Motor neuron (in vitro differentiated cells): ENCODE measurements around the gene CDH12. TPM values are rescaled to one million over a fixed set of nuclear protein-coding genes. Genes with fewer than 3 reads are reported as not detected.

ENCODE experiments used
- ATAC-seq, 8 experiments: fragments of 200-7000 bp; cut with Tn5 transposase; replicated peaks in 6 of 8; 2 replicates each; pipeline ENCODE4 v1.8.0; 2021; ENCODE audit warnings: mild to moderate bottlenecking in 8 of 8, moderate library complexity in 8 of 8
- H3K27ac ChIP-seq, 2 donors: fragments of 250-450 bp; sonication (Bioruptor Pico); 2 replicates each; pipeline ENCODE4 v1.9.0; 2021; ENCODE audit warnings: antibody characterized with exemption in 2 of 2, mild to moderate bottlenecking in 2 of 2, moderate library complexity in 1 of 2
- H3K4me1 ChIP-seq, 2 donors: fragments of 250-450 bp; sonication (Bioruptor Pico); replicated peaks in 1 of 2; 2 replicates each; pipeline ENCODE4 v1.6.1; 2021; ENCODE audit warnings: antibody characterized with exemption in 2 of 2, mild to moderate bottlenecking in 2 of 2, moderate library complexity in 1 of 2
- H3K4me3 ChIP-seq, 5 donors: fragments of 250-450 bp; sonication (Bioruptor Pico); 2 replicates each; pipeline ENCODE4 v1.9.0; 2021; ENCODE audit warnings: antibody characterized with exemption in 5 of 5, mild to moderate bottlenecking in 5 of 5, moderate library complexity in 4 of 5
- WGBS, 10 experiments: fragments of 450-650 bp; shearing (Covaris generic); methylation state at CpG; one replicate each; pipeline ENCODE4 v1.0.0; 2022; 5-methylcytosine and 5-hydroxymethylcytosine counted together
- in situ Hi-C, 9 experiments: fragments of 400-800 bp; cut with MboI; loops; one replicate each; pipeline ENCODE4 v1.15.0; 2021; ENCODE audit warnings: low sequenced_read_pairs in 9 of 9, low pct_unique_long_range_greater_than_20kb in 2 of 9; ENCODE audit not compliant: unreplicated experiment in 9 of 9
- total RNA-seq, 8 experiments: library from RNA; unstranded; fragments of 300-600 nt; gene quantifications; 2 replicates each; pipeline versions ENCODE4 v1.2.3 to v1.2.4, GENCODE V29; 2022

The CDH12 gene
- total RNA-seq, 8 experiments from 2014 or later: 1.6 to 30.5 (median 23.7) TPM; not detected in 3

GRCh38 chr5:21776466-21776865, 1076.7 kb downstream of the CDH12 start:
- in situ Hi-C loops: no loop called here
- H3K4me3 ChIP-seq: no peak overlapping the region
- ATAC-seq: no peak

GRCh38 chr5:21774801-21775200, 1078.3 kb downstream of the CDH12 start:
- in situ Hi-C loops: no loop called here
- 40 to 91% (median 76%) methylated on average over 1 of the region's 1 CpG; no CpG with 5 or more reads in 4 of the 10 experiments for WGBS, 10 experiments
- Histone ChIP-seq H3K27ac (no peak overlapping the region), H3K4me3 (no peak overlapping the region), H3K4me1 (no peaks in the 10 kb centered on the region)
- peak in 1 of 8 experiments; percentile 57 for ATAC-seq

More at GRCh38 chr5:21776466-21776865, 1076.7 kb downstream of the CDH12 start:
- no peak overlapping the region for H3K27ac ChIP-seq
- no peaks in the 10 kb centered on the region for H3K4me1 ChIP-seq
- 40 to 100% (median 79%) methylated on average over 1 to 3 of the region's 3 CpGs; no CpG with 5 or more reads in 2 of the 10 experiments for WGBS, 10 experiments

- Histone ChIP-seq H3K4me1 (no peaks in the 10 kb centered on the region), H3K27ac (no peak overlapping the region), H3K4me3 (no peak overlapping the region)
- in situ Hi-C loops: no loop called here
- 0 to 100% (median 72%) methylated on average over 1 to 2 of the region's 2 CpGs; no CpG with 5 or more reads in 1 of the 10 experiments for WGBS, 10 experiments
- no peak for ATAC-seq
Measured at GRCh38 chr5:21774281-21774680, 1078.9 kb downstream of the CDH12 start.

GRCh38 chr5:21773456-21773855, 1079.7 kb downstream of the CDH12 start:
- WGBS, 10 experiments: 11 to 98% (median 57%) methylated on average over 1 to 3 of the region's 3 CpGs; no CpG with 5 or more reads in 4 of the 10 experiments
- H3K4me3 ChIP-seq: no peak overlapping the region
- no peaks in the 10 kb centered on the region for H3K4me1 ChIP-seq
- in situ Hi-C loops: no loop called here
- H3K27ac ChIP-seq: no peak overlapping the region
- no peak for ATAC-seq

GRCh38 chr5:21765406-21765805, 1087.7 kb downstream of the CDH12 start:
- H3K4me3 ChIP-seq: no peak overlapping the region
- WGBS, 10 experiments: 0 to 80% (median 24%) methylated on average over 1 of the region's 1 CpG

DNA sequence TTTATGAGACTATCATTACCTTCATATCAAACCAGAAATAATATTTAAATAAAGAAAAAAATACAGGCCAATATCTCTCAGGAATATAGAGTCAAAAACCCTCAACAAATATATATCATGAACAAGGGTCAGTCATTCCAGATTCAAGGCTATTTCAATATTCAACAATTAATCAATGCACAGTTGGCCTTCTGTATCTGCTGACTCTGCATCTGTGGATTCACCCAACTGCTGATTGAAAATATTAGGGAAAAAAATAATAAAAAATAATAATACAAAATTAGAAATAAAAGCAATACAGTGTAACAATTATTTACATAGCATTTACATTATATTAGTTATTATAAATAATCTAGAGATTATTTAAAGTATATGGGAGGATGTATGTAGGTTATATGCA, 1114.0 kb downstream of the CDH12 start:
- in situ Hi-C loops: no loop called here
- no peak overlapping the region for H3K27ac ChIP-seq
- no peak for ATAC-seq
- no peaks in the 10 kb centered on the region for H3K4me1 ChIP-seq
- H3K4me3 ChIP-seq: no peak overlapping the region

More at GRCh38 chr5:21765406-21765805, 1087.7 kb downstream of the CDH12 start:
- in situ Hi-C loops: no loop called here
- no peak for ATAC-seq
- H3K27ac ChIP-seq: no peak overlapping the region
- H3K4me1 ChIP-seq: no peaks in the 10 kb centered on the region

- Histone ChIP-seq H3K4me3 (no peak overlapping the region), H3K27ac (no peak overlapping the region), H3K4me1 (no peaks in the 10 kb centered on the region)
- WGBS, 10 experiments: 0 to 50% (median 22%) methylated on average over 1 to 2 of the region's 2 CpGs; no CpG with 5 or more reads in 1 of the 10 experiments
- no peak for ATAC-seq
- in situ Hi-C loops: no loop called here
Measured at GRCh38 chr5:21723500-21723899, 1129.6 kb downstream of the CDH12 start.

DNA sequence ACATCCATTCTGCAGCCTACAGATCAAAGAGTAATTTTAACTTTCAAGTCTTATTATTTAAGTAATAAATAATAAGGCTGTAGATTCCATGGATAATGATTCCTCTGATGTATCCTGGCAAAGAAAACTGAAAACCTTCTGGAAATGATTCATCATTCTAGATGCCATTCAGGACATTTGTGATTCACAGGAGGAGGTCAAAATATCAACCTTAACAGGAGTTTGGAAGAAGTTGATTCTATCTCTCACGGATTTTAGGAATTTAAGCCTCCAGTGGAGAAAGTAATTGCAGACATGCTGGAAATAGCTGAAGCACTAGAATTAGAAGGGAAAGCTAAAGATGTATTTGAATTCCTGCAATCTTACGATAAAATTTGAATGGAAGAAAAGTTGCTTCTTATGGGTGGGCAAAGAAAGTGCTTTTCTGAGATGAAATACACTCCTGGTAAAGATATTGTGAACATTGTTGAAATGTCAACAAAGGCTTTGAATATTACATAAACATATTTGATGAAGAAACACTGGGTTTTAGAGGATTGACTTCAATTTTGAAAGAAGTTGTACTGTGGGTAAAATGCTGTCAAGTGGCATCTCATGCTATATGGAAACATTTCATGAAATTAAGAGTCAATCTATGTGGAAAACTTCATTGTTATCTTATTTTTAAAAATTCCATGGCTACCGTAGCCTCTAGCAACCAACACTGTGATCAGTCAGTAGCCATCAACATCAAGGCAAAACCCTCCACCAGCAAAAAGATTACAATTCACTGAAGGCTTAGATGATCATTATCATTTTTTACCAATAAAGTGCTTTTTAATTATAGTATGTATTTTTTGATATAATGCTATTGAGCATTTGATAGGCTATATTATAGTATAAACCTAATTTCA, 1141.0 kb downstream of the CDH12 start:
- in situ Hi-C loops: no loop called here

GRCh38 chr5:21709770-21710169, 1143.4 kb downstream of the CDH12 start:
- WGBS, 10 experiments: 0 to 100% (median 87%) methylated on average over 1 to 3 of the region's 3 CpGs
- Histone ChIP-seq H3K4me3 (no peak overlapping the region), H3K4me1 (no peaks in the 10 kb centered on the region), H3K27ac (no peak overlapping the region)
- no peak for ATAC-seq
- in situ Hi-C loops: no loop called here

More for the DNA sequence above, 1141.0 kb downstream of the CDH12 start:
- 11 to 93% (median 46%) methylated on average over 1 to 3 of the region's 3 CpGs for WGBS, 10 experiments
- Histone ChIP-seq H3K4me1 (no peaks in the 10 kb centered on the region), H3K27ac (no peak overlapping the region), H3K4me3 (no peak overlapping the region)
- peak in 1 of 8 experiments; percentile 35 for ATAC-seq

DNA sequence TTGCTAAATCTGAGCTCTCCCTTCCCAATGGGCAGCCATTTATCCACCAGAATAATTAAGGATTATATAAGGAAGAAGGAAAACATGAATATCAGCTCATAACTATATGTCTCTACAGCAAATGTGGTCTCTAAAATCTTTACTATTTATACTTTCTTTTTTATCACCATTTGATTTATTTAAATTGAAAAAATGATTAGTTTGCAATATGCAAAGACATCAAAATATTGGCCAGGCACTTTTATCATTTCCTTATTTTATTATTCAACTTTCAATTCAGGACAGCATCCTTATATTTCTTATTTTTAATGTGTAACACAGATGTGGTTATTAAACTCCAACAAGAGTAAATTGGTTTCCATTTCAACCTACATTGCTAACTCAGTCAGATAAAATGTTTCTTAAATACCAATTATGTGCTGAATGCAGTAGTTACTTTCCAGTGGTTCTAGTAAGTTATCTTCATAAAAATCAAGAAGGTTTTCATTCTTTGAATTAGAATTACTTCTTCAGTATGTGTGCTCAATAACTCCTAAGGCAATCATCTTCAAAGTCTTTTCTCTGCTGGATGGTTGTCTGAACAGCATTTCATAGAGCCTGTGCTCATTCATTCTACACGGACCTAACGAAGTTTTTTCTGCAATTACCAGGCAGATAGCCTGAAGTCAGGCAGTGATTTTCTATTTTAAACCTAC, 1148.0 kb downstream of the CDH12 start:
- Histone ChIP-seq H3K4me3 (no peak overlapping the region), H3K4me1 (no peaks in the 10 kb centered on the region), H3K27ac (no peak overlapping the region)
- in situ Hi-C loops: no loop called here
- no peak for ATAC-seq
- 0 to 94% (median 74%) methylated on average over 2 of the region's 2 CpGs; no CpG with 5 or more reads in 1 of the 10 experiments for WGBS, 10 experiments

GRCh38 chr5:21701317-21701716, 1151.8 kb downstream of the CDH12 start:
- no peaks in the 10 kb centered on the region for H3K4me1 ChIP-seq
- 19 to 100% (median 89%) methylated on average over 1 to 3 of the region's 3 CpGs; no CpG with 5 or more reads in 1 of the 10 experiments for WGBS, 10 experiments
- no peak overlapping the region for H3K27ac ChIP-seq
- in situ Hi-C loops: no loop called here
- ATAC-seq: peak in 1 of 8 experiments; percentile 46
- no peak overlapping the region for H3K4me3 ChIP-seq
